Thoracic aorta endothelial cell (primary cell): Measurements from ENCODE around the gene SPNS3. TPM values are rescaled to one million over a fixed set of nuclear protein-coding genes. Genes with fewer than 3 reads are reported as not detected.

ENCODE experiments used
- total RNA-seq: library from RNA; depleted of rRNA; stranded (reverse); fragments of >200 nt; gene quantifications from 2 replicates; pipeline ENCODE4 v1.2.3, GENCODE V29; 2012

The SPNS3 gene, protein sequence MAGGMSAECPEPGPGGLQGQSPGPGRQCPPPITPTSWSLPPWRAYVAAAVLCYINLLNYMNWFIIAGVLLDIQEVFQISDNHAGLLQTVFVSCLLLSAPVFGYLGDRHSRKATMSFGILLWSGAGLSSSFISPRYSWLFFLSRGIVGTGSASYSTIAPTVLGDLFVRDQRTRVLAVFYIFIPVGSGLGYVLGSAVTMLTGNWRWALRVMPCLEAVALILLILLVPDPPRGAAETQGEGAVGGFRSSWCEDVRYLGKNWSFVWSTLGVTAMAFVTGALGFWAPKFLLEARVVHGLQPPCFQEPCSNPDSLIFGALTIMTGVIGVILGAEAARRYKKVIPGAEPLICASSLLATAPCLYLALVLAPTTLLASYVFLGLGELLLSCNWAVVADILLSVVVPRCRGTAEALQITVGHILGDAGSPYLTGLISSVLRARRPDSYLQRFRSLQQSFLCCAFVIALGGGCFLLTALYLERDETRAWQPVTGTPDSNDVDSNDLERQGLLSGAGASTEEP
- total RNA-seq = 0.22 TPM in 1 of 2 replicates, not detected in the other

DNA sequence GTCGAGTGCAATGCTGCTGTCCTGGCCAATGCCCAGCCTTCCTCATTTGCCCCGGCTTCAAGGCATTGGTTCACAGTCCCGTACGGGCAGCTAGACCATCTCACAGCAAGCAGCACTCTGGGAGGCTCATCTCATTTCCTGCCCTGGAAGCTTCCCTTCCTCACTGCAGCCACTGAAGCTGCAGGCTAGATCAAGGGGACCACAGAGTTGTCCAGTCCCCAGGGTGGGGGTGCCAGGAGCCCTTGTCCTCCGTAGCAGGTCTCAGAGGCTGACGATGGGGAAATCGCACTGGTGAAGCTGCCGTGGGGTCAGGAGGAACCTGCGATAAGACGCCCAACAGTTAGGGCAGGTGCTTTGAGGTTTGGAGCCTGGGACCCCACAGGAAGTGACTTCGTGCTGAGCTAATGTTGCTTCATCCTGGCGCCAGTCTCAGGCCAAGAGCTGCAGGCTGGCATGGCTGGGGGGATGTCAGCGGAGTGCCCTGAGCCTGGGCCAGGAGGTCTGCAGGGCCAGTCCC, at the start of gene SPNS3:
Gene SPNS3 (plus strand): TSS at position 426 of the 517 bp plus-strand sequence. CDS start 28 bp downstream, at position 454.

DNA sequence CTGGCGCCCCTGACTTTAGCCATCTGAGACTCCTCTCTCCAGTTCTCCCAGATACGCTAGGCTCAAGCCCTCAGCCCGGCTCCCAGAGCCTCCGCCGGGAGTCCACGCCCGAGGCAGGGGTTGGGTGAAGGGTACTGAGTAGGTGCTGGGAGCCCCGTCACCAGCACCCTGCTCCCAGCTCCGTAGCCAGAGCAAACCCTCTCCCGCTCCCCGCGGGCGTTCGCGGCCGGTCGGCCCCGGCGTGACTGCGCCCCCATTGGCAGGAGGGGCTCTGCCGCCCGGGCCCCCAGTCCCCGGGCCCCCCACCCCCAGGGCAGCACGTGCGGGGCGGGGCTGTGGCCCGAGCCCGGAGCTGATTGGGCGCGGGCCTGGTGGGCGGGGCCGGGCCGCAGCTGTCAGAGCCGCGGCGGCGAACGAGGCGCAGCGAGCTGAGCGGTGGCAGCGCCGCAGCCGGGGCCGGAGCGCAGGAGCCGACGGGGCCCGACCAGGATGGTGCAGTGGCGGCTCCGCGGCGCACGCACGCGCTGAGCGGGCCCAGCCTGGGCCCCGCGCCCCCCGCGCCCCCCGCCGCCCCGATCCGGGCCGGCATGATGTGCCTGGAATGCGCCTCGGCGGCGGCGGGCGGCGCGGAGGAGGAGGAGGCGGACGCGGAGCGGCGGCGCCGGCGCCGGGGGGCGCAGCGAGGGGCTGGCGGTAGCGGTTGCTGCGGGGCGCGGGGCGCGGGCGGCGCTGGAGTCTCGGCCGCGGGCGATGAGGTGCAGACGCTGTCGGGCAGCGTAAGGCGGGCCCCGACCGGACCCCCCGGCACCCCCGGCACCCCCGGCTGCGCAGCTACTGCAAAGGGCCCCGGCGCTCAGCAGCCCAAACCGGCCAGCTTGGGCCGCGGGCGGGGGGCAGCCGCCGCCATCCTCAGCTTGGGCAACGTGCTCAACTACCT, 65.0 kb downstream of the SPNS3 start, which contains the start of gene SPNS2:
Gene SPNS2 (plus strand): TSS at position 421 of the 937 bp plus-strand sequence. CDS start 167 bp downstream, at position 588.

Other genes starting within 250 kb of the SPNS3 start
- 49.0 and 50.1 TPM in 2 replicates for gene ANKFY1, start 170.0 kb upstream of the SPNS3 start, total RNA-seq
- 68.4 and 85.1 TPM in 2 replicates for gene UBE2G1, start 67.3 kb upstream of the SPNS3 start, total RNA-seq
- 12.1 and 13.4 TPM in 2 replicates for gene SPNS2, start 64.9 kb downstream of the SPNS3 start, total RNA-seq
- gene MYBBP1A, start 121.4 kb downstream of the SPNS3 start, total RNA-seq = 65.3 and 83.6 TPM in 2 replicates
- not detected in 2 replicates for gene GGT6, start 126.6 kb downstream of the SPNS3 start, total RNA-seq
- gene SMTNL2, start 150.6 kb downstream of the SPNS3 start, total RNA-seq = not detected in 2 replicates
- gene ALOX15, start 207.7 kb downstream of the SPNS3 start, total RNA-seq = not detected in 2 replicates